Measurements from ENCODE around the gene PACSIN2.

DNA sequence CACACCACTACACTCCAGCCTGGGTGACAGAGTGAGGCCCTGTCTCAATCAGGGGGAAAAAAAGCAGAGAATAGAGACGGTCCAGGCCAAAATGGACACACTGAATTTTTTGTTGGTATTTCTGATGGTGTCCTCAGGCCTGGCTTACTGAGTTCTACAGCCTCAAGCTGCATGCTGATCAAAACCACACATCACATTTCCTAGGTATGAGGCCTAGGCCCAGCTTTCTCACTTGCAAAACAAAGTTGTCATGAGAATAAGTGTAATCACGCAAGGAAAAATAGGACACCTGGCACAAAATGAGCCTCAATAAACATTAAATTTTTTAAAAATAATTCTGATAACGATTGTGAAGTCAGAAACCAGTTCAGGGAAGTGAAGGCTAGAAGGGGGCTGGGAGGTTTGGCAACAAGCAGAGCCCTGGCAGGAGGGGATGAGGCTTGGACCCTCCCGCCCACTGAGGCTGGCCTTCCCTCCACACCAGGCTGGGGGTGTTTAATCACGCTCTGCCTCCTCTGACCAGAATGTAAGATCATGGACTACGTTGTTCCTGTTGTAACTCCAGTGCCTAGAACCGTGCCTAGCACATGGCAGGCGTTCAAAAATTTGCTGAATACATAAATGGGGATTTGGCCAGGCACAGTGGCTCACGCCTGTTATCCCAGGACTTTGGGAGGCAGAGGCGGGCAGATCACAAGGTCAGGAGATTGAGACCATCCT, 18.1 kb downstream of the PACSIN2 start:
- TF ChIP-seq CTCF (IDR thresholded peaks at IDR 0.05) = no peak
- TF ChIP-seq POLR2A (IDR thresholded peaks at IDR 0.05) = no peak
